HG03039 (cell line): ENCODE results near the gene STK32C.
"Not testable (repeated sequence)": the region's sequence is repeated elsewhere in the genome, so short reads cannot be mapped to it uniquely, and the experiment has no call there.

Source experiments
- ATAC-seq: cut with Tn5 transposase; IDR thresholded peaks from one replicate; pipeline ENCODE4 v1.9.1; 2021; ENCODE audit warnings: mild to moderate bottlenecking, moderate library complexity; ENCODE audit not compliant: unreplicated experiment

STK32C gene

GRCh38 chr10:132307823-132308586, at the start of gene STK32C:
Gene STK32C (minus strand): TSS chr10:132307950. CDS start chr10:132307833, 117 bp downstream.
- peak; percentile 73 for ATAC-seq

- ATAC-seq: no peak
Observed at GRCh38 chr10:132356621-132357195, 49.0 kb upstream of the STK32C start.

- no peak for ATAC-seq
Observed at GRCh38 chr10:132355754-132356153, 48.0 kb upstream of the STK32C start.

DNA sequence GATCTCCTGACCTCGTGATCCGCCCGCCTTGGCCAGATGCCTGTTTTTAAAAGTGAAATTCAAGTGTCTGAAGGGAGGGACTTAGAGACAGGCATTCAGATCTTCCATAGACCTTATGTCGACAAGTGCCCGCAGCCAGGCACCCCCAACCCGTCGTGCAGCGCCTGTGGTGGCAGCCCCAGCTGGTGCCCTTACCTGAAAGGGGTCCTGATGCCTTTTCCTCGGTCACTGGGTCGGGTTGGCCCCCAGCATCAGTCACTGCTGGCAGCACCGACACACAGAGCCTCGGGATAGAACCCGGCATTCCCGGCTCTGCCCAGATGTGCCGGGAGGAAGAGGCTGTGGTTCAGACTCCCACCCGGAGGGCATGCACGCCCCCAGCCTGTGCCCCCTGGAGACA, 47.5 kb upstream of the STK32C start:
- no peak for ATAC-seq

- ATAC-seq: no peak
Observed at GRCh38 chr10:132354356-132355094, 46.8 kb upstream of the STK32C start.

GRCh38 chr10:132353456-132354355, 46.0 kb upstream of the STK32C start:
- ATAC-seq: no peak

GRCh38 chr10:132352462-132353308, 44.9 kb upstream of the STK32C start:
- not testable (repeated sequence) for ATAC-seq

- ATAC-seq: no peak
Observed at GRCh38 chr10:132351611-132352010, 43.9 kb upstream of the STK32C start.

GRCh38 chr10:132350946-132351345, 43.2 kb upstream of the STK32C start:
- no peak for ATAC-seq

DNA sequence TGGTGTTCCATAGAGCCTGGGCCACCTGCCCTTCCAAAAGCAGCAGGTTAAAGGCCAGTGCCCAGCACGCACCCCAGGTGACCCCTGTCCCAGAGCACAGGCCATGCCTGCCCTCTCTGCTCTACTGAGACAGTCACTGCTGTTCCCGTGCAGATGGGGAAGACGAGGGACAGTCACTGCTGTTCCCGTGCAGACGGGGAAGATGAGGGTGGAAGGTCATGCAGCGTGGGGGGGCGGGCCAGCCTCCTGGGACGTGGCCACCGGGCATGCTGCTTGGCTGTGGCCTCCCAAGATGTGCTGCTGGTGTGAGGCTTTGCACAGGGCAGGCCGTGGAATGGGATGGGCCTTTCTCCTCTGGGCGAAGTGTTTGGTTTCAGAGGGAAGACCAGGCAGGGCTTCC, 42.6 kb upstream of the STK32C start:
- no peak for ATAC-seq

GRCh38 chr10:132349766-132350165, 42.0 kb upstream of the STK32C start:
- no peak for ATAC-seq

GRCh38 chr10:132347931-132348267, 40.1 kb upstream of the STK32C start:
- no peak for ATAC-seq

DNA sequence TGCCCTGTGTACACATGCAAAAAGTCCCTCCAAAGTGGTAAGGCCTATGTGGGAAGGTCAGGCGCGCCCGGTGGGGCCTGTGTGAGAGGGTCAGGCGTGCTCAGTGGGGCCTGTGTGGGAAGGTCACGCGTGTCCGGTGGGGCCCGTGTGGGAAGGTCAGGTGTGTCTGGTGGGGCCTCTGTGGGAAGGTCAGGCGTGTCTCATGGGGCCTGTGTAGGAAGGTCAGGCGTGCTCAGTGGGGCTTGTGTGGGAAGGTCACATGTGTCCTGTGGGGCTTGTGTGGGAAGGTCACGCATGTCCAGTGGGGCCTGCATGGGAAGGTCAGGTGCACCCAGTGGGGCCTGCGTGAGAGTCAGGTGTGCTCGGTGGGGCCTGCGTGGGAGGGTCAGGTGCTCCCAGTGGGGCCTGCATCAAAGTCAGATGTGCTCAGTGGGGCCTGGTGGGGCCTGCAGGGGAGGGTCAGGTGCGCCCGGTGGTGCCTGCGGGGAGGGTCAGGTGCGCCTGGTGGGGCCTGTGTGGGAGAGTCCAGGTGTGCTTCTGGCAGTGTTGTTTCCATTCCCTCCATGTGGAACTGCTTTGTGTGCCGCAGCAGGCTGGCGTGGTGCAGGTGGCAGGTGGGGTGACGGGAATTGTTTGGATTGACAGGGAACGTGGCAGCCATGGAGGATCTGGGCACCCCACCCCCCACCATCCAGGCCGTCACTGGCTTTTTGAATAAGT, 39.6 kb upstream of the STK32C start:
- ATAC-seq: no peak

- ATAC-seq: no peak
Observed at GRCh38 chr10:132346806-132347205, 39.1 kb upstream of the STK32C start.

DNA sequence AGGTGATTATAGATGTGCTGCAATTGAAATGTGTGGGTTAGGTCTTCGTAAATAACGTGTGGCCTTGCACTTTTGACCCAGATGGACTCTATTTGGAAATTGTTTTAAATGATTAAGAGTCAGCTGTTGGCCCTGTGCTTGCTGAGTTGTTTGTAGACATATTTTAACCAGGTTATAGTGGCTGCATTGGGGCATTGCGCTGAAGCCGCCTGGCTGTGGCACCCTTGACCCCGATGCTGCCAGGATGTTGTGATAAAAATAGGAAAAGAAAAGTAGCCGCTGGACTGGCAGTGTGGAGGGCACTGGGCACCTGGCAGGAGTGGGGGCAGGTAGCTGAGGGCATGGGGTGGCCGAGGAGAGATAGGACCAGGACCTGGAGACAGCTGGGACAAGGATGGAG, 37.6 kb upstream of the STK32C start:
- no peak for ATAC-seq

DNA sequence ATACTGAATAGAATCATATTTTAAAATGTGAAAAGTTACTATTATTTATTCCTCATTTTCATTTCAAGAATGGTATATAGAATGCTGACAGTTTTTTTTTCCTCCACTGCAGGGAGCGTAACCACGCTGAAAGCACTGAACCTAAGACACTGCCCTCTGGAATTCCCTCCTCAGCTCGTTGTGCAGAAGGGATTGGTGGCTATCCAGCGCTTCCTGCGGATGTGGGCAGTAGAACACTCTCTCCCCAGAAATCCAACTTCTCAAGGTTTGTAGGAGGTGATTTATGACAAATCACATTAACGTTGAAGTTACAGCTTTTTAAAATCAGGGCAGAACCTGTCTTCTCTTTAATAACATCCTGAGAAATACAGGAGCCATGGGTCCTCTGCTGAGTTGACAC, 36.6 kb upstream of the STK32C start:
- ATAC-seq: no peak

- ATAC-seq: no peak
Observed at GRCh38 chr10:132342553-132342952, 34.8 kb upstream of the STK32C start.

GRCh38 chr10:132341781-132342180, 34.0 kb upstream of the STK32C start:
- no peak for ATAC-seq

DNA sequence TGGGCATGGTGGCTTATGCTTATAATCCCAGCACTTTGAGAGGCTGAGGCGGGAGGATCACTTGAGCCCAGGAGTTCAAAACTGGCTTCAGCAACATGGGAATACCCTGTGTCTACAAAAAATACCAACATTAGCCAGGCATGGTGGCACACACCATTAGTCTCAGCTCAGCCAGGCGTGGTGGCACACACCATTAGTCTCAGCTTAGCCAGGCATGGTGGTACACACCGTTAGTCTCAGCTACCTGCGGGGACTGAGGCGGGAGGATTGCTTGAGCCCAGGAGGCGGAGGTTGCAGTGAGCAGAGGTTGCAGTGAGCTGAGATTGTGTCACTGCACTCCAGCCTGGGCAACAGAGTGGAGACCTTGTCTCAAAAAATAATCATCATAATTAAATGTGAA, 33.3 kb upstream of the STK32C start:
- no peak for ATAC-seq

- ATAC-seq: no peak
Observed at GRCh38 chr10:132339276-132339675, 31.5 kb upstream of the STK32C start.
